IPS-11a (cell line): ENCODE measurements around the gene CPT2.

ENCODE experiments used
- H3K4me3 ChIP-seq: one replicate; pipeline ENCODE4 v1.5.1; 2013; ENCODE audit warnings: low read depth, low read length, control low read depth

The CPT2 gene

GRCh38 chr1:53259932-53260331 lies 63.3 kb downstream of the CPT2 start:
- no peak overlapping the region for H3K4me3 ChIP-seq

- H3K4me3 ChIP-seq: no peak overlapping the region
These were observed 64.1 kb downstream of the CPT2 start for GRCh38 chr1:53260631-53261247.

GRCh38 chr1:53262000-53262399 lies 65.4 kb downstream of the CPT2 start:
- no peak overlapping the region for H3K4me3 ChIP-seq
